Jurkat, Clone E6-1 (cell line): ENCODE results near the gene PCOLCE2.
"Not testable (repeated sequence)": the region's sequence is repeated elsewhere in the genome, so short reads cannot be mapped to it uniquely, and the experiment has no call there.

Experiments used
- DNase-seq: peaks from one replicate; pipeline ENCODE4 v3.0.0-alpha.2; 2011; ENCODE audit warnings: low read depth, low spot score
- H3K4me3 ChIP-seq: 2 replicates; pipeline ENCODE4 v1.5.1; 2011; ENCODE audit warnings: mild to moderate bottlenecking, low read length, control low read depth, moderate library complexity

PCOLCE2 gene

DNA sequence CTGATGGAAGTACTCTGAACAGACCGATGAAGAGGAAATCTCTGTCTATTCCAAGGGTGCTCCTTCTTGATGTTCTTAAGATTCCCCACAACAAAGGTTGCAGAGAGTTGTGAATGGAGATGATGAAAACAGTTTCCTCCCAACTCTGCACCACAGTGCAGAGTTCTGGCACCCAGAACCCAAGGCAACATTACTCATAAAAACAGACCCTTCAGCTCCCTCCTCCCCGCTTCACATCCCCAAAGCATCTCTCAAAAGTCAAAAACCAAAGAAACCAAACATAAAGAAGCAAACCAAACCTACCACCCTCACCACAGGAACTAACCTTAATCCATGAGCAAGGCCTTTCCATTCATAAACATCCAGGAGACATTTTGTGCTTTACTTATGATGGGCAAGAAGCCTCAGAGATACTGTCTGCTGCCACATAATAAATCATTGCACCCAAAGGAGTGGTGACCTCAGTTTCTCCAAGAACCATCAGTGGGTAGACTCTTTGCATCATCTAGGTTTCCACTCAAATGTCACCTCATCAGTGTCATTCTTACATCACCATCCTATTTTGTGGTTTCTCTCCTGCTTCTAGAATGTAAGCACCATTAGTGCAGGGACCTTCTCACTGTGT lies 13.2 kb downstream of the PCOLCE2 start:
- H3K4me3 ChIP-seq, result no peak overlapping the region
- no peak for DNase-seq

DNA sequence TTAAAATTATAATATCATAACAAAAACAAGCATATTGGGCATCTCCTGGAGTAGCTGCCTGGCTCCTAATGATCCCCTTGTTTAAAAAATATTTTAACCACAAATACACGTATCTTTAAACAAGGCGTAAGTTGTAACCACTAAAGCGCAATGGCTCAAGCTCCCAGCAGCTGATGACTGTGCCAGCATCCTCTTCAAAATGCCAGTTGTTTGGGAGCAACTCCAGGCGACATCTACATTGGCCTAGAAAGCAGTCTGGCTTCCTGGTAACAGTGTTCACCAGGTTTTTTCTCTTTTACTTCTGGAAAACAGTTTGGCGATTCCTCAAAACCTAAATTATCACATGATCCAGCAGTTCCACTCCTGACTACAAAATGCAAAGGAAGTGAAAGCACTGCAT lies 13.8 kb downstream of the PCOLCE2 start:
- DNase-seq, result no peak
- no peak overlapping the region for H3K4me3 ChIP-seq

DNA sequence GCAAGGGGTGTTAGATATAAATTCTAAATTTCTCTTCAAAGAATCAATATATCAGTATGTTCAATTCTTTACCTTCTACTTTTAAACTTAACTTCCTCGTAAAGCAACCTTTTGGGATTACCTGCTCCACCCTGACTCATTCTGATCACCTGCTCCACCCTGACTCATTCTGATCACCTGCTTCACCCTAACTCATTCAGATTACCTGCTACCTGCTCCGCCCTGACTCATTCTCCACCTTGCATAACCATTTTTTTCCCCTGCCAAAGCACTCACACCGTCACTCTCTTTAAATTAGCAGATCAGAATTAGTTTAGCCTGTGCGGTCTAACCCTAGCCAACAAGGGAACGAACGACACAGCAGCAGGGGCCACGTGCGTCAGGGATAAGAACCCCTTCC lies 20.5 kb downstream of the PCOLCE2 start:
- DNase-seq, H3K4me3 ChIP-seq: not testable (repeated sequence)

DNA sequence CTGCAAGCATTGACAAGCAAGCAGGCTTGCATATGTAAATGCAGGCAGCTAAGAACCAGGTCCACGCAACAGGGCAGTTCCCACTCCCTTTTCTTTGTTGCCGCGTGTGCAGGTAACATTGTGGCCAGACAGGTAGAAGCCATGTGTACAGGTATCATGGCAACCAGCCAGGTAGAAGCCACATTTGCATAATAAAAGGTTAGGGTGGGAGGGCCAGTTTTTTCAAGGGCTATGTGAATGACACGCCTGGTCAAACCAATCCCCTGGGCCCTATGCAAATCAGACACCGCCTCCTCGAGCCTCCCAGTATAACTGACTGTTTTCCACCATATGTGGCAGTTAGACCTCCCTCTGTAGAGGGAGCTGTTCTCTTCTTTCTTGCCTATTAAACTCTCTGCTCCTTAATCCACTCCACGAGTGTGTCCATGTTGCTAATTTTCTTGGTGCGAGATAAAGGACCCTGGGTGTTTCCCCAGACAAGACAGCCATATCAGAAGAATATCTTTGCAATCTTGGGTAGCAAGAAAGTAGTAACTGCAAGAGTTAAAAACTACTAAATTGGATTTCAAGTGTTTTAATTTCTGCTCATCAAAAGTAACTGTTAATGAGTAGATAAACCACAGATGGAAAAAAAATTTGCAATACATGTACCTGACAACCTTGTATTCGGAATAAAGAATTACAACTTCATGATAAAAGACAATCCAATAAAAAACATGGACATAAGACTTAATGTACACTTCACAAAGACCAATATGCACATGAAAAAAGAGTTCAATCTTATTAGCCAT lies 21.8 kb downstream of the PCOLCE2 start:
- no peak for DNase-seq
- H3K4me3 ChIP-seq, result no peak overlapping the region

DNA sequence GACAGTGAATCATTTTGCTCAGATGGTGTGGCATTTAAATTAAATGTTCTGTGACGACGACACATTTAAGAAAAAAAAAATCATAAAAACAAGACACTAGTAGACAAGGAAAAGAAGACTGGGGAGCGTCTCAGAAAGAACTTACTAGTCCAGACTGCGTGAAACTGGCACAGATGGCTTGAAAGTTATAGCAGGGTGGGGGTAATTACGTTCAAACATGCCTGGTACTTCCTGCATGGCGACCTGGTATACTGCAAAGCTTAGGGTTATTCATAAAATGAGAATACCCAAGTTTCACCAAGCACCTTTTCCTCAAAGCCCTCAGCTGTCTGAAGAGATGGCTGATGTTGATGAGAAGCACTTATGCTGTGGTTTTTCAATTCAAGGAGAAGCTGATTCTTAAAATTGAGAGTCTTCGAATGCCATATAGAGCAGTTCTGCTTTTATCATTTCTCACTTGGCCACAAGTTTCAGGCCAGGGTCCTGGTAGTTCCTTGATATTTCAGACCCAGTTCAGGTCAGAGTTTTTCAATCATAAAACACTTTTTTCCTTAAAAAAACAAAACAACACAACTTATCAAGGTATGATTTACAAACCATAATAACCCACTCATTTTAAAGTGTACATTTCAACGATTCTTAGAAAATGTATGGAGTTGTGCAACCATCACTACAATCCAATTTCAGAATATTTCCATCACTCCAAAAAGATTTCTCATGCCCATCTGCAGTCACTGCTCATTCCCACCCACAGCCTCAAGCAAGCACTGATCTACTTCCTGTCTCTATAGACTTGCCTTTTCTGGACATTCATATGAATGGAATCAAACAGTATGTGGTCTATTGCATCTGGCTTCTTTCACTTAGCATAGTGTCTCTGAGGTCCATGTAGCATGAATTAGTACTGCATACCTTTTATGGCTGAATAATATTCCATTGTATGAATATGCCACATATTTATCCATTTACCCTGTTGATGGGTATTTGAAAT lies 24.7 kb downstream of the PCOLCE2 start:
- no peak overlapping the region for H3K4me3 ChIP-seq

DNA sequence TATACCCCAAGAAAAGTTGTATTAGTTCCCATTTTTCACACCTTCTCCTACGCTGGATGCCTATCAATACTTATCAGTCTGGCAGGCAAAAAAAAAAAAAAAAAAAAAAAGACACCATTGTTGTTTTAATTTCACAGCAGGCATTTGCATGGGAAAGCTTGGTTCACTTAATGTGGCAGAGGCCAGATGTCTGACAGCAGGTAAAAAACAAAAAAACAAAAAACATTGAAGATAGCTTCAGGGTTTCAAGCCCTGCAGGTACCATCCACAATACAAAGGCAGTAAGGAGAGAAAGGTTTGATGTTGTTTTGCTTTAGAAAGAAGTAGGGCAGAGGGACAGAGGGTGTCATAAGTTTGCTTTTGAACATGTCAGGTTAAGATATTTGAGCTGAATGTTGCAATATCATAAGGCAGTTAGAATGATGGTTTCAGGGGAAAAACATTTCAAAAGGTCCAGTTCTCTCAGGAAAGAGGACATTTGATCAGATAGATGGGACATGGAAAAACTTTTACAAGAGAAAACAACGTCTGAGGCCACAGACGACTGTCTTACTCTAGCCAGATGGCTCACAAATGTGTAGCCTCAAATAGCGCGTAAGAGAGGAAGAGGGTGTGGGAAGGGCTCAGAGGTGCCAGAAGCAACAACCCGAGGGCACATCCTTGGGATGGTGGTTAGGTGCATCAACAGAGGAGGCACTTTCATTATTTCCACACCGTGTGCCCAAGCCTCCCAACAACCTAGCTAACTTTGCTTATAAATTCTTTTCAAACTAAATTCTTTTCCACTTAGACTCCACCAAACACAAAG lies 25.7 kb downstream of the PCOLCE2 start:
- DNase-seq, result no peak
- peak overlapping the region; percentile 11; the same call in 1 of the 2 replicates for H3K4me3 ChIP-seq

More for the DNA sequence above, 24.7 kb downstream of the PCOLCE2 start:
- no peak for DNase-seq

DNA sequence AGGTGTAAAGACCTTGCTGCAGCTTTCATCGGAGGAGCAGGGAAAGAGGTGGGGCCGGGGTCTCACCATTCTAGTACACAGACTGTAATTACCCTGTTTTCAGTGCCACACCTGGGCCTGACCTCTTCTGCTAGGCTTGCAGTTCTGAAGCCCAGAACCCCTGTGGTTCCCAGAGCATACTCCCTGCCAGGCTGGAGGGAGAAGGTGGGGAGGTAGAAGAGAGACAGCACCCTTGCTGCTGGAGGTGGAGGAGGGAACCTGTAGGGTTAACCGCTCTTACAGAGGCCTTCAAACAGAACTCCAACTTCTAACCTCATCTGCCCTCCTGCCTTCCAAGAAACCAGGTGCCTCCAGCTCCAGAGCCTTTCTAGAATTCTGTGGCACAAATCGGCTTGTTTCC lies 27.0 kb downstream of the PCOLCE2 start:
- no peak for DNase-seq
- no peak overlapping the region for H3K4me3 ChIP-seq

DNA sequence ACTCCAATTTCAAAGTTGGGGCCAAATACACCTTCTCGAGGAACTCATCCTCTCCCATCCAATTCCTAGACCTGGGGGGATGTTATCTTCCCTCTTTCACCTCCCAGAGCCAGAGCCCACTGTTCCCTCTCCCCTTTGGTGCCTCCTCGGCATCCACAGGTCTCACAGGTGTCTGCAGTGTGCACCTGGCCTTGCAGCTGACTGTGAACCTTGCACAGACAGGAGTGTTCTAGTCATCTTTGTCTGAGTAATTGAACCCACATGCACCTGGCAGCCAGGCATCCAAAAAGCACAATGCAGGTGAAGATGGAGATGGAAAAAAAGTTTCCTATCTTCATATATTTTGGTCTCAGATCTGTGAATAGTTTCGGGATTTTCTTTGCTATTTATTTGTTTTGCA lies 30.8 kb downstream of the PCOLCE2 start:
- no peak overlapping the region for H3K4me3 ChIP-seq
- DNase-seq, result no peak

DNA sequence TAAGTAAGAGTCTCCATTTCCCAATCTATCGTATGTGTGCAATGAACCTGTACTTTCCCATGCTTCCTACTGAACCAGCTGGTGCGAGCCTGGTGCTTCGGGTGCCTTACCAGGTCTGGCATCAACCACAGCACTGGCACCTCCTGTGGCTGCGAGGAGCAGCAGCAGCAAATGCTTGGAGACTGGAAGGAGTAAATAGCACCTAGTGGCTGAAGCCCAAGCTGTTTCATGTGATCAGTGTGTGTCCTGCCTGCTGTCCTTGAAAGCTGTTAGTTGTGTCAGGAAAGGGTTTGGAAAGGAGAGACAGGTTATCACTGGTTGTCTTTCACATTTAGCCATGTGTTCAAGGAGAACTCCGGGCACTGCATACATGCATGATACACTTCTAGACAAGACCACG lies 31.8 kb downstream of the PCOLCE2 start:
- no peak overlapping the region for H3K4me3 ChIP-seq
- no peak for DNase-seq

DNA sequence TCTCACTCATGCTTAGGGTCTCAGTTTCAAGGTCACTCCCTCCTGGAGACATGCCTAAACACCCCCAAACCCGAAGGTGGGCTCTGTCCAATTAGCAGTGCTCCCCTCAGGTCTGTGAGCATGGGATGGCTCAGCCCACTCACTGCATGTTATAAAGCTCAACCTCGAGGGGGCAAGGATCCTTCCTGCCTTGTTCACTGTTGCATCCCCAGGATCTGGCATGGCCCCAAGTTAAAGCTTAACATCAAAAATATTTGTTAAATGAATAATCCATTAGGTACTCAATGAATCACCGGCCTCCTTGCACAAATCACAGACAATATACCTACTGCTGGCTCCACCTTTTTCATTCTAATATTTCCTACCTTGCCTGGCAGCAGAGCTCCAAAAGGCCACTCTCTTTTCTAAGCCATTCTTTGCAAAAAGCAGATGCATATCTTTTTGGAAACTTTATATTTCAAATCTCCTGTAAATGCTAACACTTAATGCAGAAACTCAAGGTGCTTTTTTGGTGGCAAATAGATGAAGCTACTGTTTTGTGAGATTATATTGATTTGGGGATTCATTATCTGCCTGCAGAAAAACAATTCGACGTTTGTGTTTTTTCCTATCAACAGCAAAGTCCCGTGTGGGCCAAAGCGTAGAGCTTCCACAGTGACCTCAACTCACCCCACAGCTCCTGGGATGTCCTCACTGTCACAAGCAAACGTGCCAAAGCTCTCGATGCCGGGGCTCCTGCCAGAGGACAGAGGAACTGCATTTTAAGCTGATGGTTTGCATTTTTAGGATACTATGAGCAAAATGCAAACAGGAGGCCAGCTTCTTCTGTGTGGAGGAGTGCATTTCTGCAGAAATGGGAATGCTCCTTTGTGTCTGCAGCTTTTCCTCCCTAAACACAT lies 35.4 kb downstream of the PCOLCE2 start:
- DNase-seq, result no peak
- H3K4me3 ChIP-seq, result no peak overlapping the region

DNA sequence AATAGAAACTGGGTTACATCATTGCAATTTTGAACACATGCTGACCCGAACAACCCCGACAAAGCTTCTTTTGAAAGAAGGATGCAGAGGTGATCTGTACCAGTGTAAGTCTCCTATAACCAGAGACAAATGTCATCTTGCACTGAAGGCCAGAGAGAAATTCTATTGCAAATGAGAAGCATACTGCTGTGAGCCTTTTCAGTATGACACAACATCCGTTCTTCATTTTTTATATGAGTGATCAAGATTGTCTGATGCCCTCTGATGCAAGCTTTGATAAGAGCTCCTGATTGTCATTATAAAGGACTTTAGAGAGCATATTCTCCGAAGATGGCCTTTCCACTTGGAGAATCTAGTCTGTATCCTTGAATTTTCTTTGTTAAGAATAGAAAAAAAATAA lies 36.9 kb downstream of the PCOLCE2 start:
- DNase-seq, result no peak
- H3K4me3 ChIP-seq, result no peak overlapping the region

DNA sequence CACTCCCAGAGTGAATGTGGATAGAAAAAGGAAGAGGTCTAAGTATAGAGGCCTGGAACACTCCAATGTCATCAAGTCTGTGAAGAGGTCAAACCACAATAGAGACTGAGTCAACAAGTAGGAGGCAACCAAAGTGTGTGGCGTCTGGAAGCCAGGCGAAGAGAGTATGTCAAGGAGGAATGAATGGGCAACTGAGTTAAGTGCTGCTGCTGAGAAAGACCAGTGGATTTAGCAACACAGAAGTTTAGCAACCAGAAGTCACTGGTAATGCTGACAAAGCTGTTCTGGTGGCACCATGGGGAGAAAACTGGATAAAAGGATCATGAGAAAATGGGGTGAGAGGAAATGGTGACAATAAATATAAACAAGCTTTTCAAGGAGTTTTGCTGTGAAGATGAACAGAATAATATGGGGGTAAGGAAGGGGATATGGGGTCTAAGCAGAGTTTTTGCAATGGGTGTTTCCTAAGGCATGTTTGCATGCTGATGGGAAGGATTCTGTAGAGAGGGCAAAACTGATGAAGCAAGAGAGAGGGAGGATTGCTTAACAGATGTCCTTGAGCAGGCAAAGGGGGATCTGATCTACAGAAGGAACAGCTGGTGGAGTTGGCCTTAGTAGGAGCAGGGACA lies 38.4 kb downstream of the PCOLCE2 start:
- no peak for DNase-seq
- H3K4me3 ChIP-seq, result no peak overlapping the region

DNA sequence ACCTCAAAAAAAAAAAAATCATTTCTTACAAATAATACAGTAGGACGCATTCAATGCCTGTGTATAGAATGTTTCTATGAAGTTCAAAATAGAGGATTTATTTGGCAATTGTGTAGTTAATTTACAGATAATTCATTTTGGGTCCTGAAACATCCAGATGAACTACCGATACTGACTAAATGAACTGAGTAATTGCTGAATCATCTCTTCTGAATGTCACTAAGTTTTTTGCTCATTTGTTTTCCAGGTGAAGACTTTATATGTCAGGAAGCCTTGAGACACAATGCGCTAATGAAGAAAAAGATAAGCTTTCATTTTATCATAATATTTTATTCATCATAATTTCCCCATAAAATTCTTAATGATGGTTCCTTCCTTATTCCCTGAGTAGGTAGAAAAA lies 39.7 kb downstream of the PCOLCE2 start:
- no peak for DNase-seq
- H3K4me3 ChIP-seq, result no peak overlapping the region

DNA sequence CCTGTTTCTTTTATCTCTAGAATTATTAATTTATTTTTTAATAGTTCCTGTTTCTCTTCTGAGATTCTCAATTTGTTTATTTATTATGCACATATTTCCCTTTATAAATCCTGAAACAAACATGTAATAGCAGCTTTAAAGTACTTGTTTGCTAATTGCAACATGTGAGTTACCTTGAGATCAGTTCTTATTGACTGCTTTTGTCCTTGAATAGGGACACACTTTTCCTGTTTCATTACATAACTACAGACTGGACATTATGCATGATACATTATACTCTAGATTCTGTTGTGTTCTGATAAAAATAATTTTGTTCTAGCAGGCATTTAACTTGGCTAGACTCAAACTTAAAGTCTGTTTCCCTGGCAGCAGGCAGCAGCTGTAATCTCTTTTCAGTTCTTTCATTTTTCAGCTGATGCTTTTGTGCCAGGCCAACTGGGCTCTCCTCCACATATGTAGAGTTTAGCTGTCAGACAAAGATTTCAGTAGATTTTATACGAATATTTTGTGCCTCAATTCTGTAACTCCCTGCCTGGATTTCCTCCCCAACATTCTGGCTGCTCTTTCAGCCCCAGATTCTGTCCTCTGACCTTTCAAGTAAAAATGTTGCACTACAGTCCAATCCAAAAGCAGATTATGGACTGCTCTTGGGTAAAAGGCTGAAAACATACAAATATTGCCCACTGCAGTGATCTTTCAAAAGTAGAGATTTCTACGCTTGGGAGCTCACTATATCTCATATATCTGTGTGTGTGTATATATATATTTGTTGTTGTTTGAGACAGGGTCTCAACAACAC lies 41.9 kb downstream of the PCOLCE2 start:
- DNase-seq, result no peak
- H3K4me3 ChIP-seq, result no peak overlapping the region

DNA sequence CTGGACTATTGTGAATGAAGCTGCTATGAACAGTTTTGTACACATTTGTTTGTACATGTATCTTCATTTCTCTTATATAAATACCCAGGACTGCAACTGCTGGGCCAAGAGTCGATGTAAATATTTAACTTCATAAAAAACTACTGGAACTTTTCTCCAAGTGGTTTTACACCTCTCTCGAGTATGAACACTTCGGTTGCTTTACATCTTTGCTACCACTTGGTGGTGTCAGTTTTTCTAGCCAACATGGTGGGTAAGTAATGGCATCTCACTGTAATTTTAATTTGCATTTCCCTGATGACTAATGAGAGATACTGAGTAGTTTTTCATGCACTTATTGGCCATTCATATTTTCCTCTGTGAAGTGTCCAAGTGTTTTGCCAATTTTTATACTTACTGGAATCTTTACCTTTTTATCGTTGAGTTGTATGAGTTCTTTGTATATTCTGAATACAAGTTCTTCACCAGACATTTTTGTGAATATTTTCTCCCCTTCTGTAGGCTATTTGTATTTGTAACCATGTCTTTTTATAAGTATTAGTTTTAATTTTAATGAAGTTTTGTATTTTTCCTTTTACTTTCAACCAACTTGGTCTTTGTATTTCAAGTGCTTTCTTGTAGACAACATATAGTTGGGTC lies 44.4 kb downstream of the PCOLCE2 start:
- H3K4me3 ChIP-seq, result no peak overlapping the region
- DNase-seq, result peak; percentile 35

DNA sequence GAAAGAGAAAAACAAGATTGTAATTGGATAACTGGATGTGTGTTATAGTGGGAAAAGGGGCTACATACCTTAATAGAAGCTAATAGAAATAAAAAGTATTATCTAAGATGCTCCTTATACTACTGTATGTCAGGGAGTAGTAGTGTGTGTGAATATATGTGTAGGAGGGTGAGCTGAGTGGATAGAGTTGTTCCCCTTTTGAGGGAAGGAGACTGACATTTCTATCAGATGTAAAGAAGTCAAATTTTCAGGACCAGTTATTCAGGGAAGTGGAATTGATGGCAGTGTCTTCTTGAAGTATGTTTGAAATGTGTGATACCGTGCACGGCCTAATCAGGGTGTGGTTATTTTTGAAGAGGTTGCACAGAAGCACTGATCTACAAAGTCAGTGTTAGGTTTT lies 49.1 kb downstream of the PCOLCE2 start:
- H3K4me3 ChIP-seq, result no peak overlapping the region
- DNase-seq, result no peak
